ENCODE data around the gene ZNF780B. TPM values are rescaled to one million over a fixed set of nuclear protein-coding genes. Genes with fewer than 3 reads are reported as not detected.

Gene ZNF780B
- total RNA-seq, 2 experiments from 2014 or later = 17.4 to 18.8 TPM

- Mint-ChIP-seq H3K36me3 (ENCODE audit: low read depth) (peaks cover 86% of the 10 kb centered on the region), H3K4me1 (peaks cover 4% of the 10 kb centered on the region), H3K4me3 (no peak overlapping the region), H3K9me3 (ENCODE audit: low read depth) (peaks cover 29% of the 10 kb centered on the region), H3K27ac (no peak overlapping the region), H3K27me3 (no peaks in the 10 kb centered on the region)
- no peak for ATAC-seq
- no peak for DNase-seq
- POLR2A ChIA-PET = no interaction called here
- CTCF ChIA-PET = interaction anchor here (1.6 kb wide), 1 partner anchor 12 kb away, joined by 3 read pairs; the partner anchor contains the start of gene PSMC4
- intact Hi-C loops (cut with DNase I, micrococcal nuclease) = no loop called here
Observed at GRCh38 chr19:39982883-39983282, 73.1 kb downstream of the ZNF780B start.

Other genes starting within 250 kb of the ZNF780B start
- 1 to 10 TPM; 4.8 to 6.9 TPM for gene DYRK1B, start 222.1 kb downstream of the ZNF780B start, total RNA-seq
- 100 to 1,000 TPM; 742 to 890 TPM for gene FBL, start 209.9 kb downstream of the ZNF780B start, total RNA-seq
- gene FCGBP, start 121.6 kb downstream of the ZNF780B start, total RNA-seq = 1 to 10 TPM; 4.9 TPM
- gene PSMC4, start 85.1 kb downstream of the ZNF780B start, total RNA-seq = 100 to 1,000 TPM; 114 to 140 TPM
- gene ZNF546, start 59.2 kb downstream of the ZNF780B start, total RNA-seq = 1 to 10 TPM; 6.3 to 6.9 TPM
- 10 to 100 TPM; 19.2 to 19.4 TPM for gene ZNF780A, start 34.7 kb upstream of the ZNF780B start, total RNA-seq
- 10 to 100 TPM in 1 of 2 experiments, 1 to 10 TPM in 1; 8.7 to 10.8 TPM for gene MAP3K10, start 135.2 kb upstream of the ZNF780B start, total RNA-seq
- gene TTC9B, start 162.2 kb upstream of the ZNF780B start, total RNA-seq = not detected
- gene CCNP, start 170.5 kb upstream of the ZNF780B start, total RNA-seq = under 1 TPM in 1 of 2 experiments, not detected in 1; 0.12 TPM
- 100 to 1,000 TPM; 142 to 148 TPM for gene AKT2, start 229.1 kb upstream of the ZNF780B start, total RNA-seq

Measured in activated CD4-positive, alpha-beta T cell treated with anti-CD3 and anti-CD28 coated beads for 36 hours (primary cell).